Stimulated activated CD4-positive, alpha-beta T cell treated with anti-CD3 and anti-CD28 coated beads, Interleukin-2, amount 100 ng/mL, for 48 hours (primary cell): ENCODE measurements around the gene ING3.

Experiments
- DNase-seq, 2 donors: peaks; one replicate each; pipeline ENCODE4 v3.0.0-alpha.2; 2020

ING3 gene

GRCh38 chr7:120950539-120951308 lies at the start of gene ING3:
TSS of gene ING3 (plus strand) at chr7:120950777. CDS start at chr7:120950897, 120 bp downstream.
- peak; percentile 96 for DNase-seq

- no peak for DNase-seq
These were observed 35.1 kb upstream of the ING3 start for GRCh38 chr7:120915314-120916105.

- no peak for DNase-seq
These were observed 34.5 kb upstream of the ING3 start for GRCh38 chr7:120916121-120916520.

GRCh38 chr7:120916538-120916937 lies 34.0 kb upstream of the ING3 start:
- no peak for DNase-seq

- DNase-seq = no peak
These were observed 31.1 kb upstream of the ING3 start for GRCh38 chr7:120919466-120919865.

GRCh38 chr7:120920034-120920433 lies 30.5 kb upstream of the ING3 start:
- DNase-seq = no peak

- DNase-seq = no peak
These were observed 29.8 kb upstream of the ING3 start for GRCh38 chr7:120920591-120921274.

GRCh38 chr7:120924837-120925236 lies 25.7 kb upstream of the ING3 start:
- no peak for DNase-seq

GRCh38 chr7:120925392-120925791 lies 25.2 kb upstream of the ING3 start:
- no peak for DNase-seq

- no peak for DNase-seq
These were observed 23.6 kb upstream of the ING3 start for GRCh38 chr7:120926943-120927346.

- DNase-seq = no peak
These were observed 23.0 kb upstream of the ING3 start for GRCh38 chr7:120927454-120928103.

GRCh38 chr7:120931243-120931642 lies 19.3 kb upstream of the ING3 start:
- no peak for DNase-seq

- DNase-seq = no peak
These were observed 17.1 kb upstream of the ING3 start for GRCh38 chr7:120933475-120933874.

- DNase-seq = no peak
These were observed 11.2 kb upstream of the ING3 start for GRCh38 chr7:120939345-120939744.

- no peak for DNase-seq
These were observed 9.5 kb upstream of the ING3 start for GRCh38 chr7:120941064-120941463.

GRCh38 chr7:120941856-120942255 lies 8.7 kb upstream of the ING3 start:
- DNase-seq = no peak

- DNase-seq = no peak
These were observed 7.7 kb upstream of the ING3 start for GRCh38 chr7:120942861-120943260.

GRCh38 chr7:120944826-120945562 lies 5.6 kb upstream of the ING3 start:
- DNase-seq = no peak

- no peak for DNase-seq
These were observed 2.6 kb upstream of the ING3 start for GRCh38 chr7:120947980-120948379.

GRCh38 chr7:120949393-120949911 lies 1.1 kb upstream of the ING3 start:
- DNase-seq = no peak

GRCh38 chr7:120949998-120950538 lies 509 bp upstream of the ING3 start:
- DNase-seq = no peak

- DNase-seq = no peak
These were observed 727 bp downstream of the ING3 start for GRCh38 chr7:120951309-120951699.
